ENCODE measurements around the gene MTHFSD.

DNA sequence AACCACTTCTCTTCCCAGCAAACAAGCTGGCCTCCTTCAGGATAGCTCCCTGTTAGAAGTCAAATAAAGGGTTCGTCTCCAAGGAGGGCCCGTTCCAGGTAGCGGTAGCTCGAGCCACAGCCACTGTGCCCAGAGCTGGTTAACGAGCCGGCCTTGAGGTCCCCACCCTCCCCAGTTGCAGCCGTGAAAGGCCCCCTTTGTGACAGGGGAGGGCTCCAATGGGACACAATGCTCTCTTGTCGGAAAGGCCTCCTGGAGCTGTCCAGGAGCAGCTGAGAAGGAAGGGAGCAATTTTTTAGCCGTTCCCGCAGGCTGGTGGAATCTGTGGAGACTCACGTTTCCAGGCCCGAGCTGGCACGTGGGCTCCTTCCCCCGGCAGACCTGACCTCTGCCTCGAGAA, 74.6 kb downstream of the MTHFSD start:
- TF ChIP-seq, protein P1, sequence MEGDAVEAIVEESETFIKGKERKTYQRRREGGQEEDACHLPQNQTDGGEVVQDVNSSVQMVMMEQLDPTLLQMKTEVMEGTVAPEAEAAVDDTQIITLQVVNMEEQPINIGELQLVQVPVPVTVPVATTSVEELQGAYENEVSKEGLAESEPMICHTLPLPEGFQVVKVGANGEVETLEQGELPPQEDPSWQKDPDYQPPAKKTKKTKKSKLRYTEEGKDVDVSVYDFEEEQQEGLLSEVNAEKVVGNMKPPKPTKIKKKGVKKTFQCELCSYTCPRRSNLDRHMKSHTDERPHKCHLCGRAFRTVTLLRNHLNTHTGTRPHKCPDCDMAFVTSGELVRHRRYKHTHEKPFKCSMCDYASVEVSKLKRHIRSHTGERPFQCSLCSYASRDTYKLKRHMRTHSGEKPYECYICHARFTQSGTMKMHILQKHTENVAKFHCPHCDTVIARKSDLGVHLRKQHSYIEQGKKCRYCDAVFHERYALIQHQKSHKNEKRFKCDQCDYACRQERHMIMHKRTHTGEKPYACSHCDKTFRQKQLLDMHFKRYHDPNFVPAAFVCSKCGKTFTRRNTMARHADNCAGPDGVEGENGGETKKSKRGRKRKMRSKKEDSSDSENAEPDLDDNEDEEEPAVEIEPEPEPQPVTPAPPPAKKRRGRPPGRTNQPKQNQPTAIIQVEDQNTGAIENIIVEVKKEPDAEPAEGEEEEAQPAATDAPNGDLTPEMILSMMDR (IDR thresholded peaks at IDR 0.05) = no peak
- TF ChIP-seq POLR2AphosphoS5 (IDR thresholded peaks at IDR 0.05) (no peak), POLR2A (IDR thresholded peaks at IDR 0.05) (no peak), EP300 (IDR thresholded peaks at IDR 0.05) (no peak)

Measured in gastroesophageal sphincter (tissue), 3 donors.